Thoracic aorta (tissue), 2 donors: ENCODE results near the gene USO1. TPM values are rescaled to one million over a fixed set of nuclear protein-coding genes. Genes with fewer than 3 reads are reported as not detected.
A peak's percentile ranks its signal among the peaks of the same experiment; 100 is the strongest.
"Not testable (repeated sequence)": the region's sequence is repeated elsewhere in the genome, so short reads cannot be mapped to it uniquely, and the experiment has no call there.

Experiments used
- ATAC-seq: fragments of 150-250 bp; one replicate; pipeline ENCODE4 v1.8.0; 2017; ENCODE audit warnings: low read depth; ENCODE audit not compliant: insufficient number of reproducible peaks, low FRiP score
- DNase-seq: peaks from one replicate; pipeline ENCODE4 v3.0.0-alpha.2; 2020; ENCODE audit warnings: low spot score
- H3K27ac ChIP-seq, 2 donors: fragments of 200-600 bp; sonication (generic); 1 replicate in 1 of 2; 2 replicates in 1 of 2; pipeline ENCODE4 v1.5.1; 2016; ENCODE audit warnings: mild to moderate bottlenecking in 2 of 2, moderate library complexity in 2 of 2
- H3K27me3 ChIP-seq: fragments of 200-600 bp; sonication (generic); replicated peaks from 2 replicates; pipeline ENCODE4 v1.6.0; 2016; ENCODE audit warnings: mild to moderate bottlenecking; ENCODE audit not compliant: insufficient read depth
- H3K36me3 ChIP-seq: fragments of 200-600 bp; sonication (generic); one replicate; pipeline ENCODE4 v1.5.1; 2016
- H3K4me1 ChIP-seq, 2 donors: fragments of 200-600 bp; sonication (generic); 1 replicate in 1 of 2; 2 replicates in 1 of 2; pipeline versions ENCODE4 v1.5.1 to v1.6.0; 2016; ENCODE audit warnings: low read depth in 2 of 2, mild to moderate bottlenecking in 1 of 2; ENCODE audit not compliant: control insufficient read depth in 1 of 2
- H3K4me3 ChIP-seq: fragments of 200-600 bp; sonication (generic); 2 replicates; pipeline ENCODE4 v1.5.1; 2016; ENCODE audit warnings: mild to moderate bottlenecking
- H3K9me3 ChIP-seq: fragments of 200-600 bp; sonication (generic); 2 replicates; pipeline ENCODE4 v1.5.1; 2016
- total RNA-seq, 2 donors: library from RNA; depleted of rRNA; stranded (reverse); fragments of >200 nt; gene quantifications; one replicate each; pipeline versions ENCODE4 v1.1.0 to v1.2.3, GENCODE V29; 2016
- TF ChIP-seq, protein P1 (sequence below): fragments of 200-600 bp; sonication (generic); IDR thresholded peaks from one replicate; pipeline ENCODE4 v1.5.1; 2019; ENCODE audit warnings: antibody characterized with exemption

The USO1 gene
- total RNA-seq, 2 donors from 2014 or later: 68.0 to 85.9 TPM

DNA sequence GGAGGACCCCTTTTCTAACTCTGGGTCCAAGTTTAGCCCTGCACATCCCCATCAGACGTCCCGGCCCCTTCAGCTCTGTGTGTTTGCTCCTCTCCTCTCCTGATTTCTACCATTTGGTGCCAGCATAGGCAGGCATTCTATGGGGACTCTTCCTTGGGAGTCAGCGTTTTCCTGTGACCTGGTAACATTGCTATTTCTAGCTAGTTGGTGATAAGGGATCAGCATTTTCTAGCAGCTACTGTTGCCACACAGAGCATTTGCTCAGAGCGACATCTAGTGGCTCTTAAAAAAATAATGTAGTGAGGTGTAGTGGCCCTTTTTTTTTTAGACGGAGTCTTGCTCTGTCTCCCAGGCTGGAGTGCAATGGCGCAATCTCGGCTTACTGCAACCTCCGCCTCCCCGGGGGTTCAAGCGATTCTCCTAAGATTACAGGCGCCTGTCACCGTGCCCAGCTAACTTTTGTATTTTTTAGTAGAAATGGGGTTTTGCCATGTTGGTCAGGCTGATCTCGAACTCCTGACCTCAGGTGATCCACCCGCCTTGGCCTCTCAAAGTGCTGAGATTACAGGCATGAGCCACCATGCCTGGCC is 123.9 kb downstream of the USO1 start:
- TF ChIP-seq, protein P1, sequence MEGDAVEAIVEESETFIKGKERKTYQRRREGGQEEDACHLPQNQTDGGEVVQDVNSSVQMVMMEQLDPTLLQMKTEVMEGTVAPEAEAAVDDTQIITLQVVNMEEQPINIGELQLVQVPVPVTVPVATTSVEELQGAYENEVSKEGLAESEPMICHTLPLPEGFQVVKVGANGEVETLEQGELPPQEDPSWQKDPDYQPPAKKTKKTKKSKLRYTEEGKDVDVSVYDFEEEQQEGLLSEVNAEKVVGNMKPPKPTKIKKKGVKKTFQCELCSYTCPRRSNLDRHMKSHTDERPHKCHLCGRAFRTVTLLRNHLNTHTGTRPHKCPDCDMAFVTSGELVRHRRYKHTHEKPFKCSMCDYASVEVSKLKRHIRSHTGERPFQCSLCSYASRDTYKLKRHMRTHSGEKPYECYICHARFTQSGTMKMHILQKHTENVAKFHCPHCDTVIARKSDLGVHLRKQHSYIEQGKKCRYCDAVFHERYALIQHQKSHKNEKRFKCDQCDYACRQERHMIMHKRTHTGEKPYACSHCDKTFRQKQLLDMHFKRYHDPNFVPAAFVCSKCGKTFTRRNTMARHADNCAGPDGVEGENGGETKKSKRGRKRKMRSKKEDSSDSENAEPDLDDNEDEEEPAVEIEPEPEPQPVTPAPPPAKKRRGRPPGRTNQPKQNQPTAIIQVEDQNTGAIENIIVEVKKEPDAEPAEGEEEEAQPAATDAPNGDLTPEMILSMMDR: peak; percentile 64
- H3K36me3 ChIP-seq, H3K9me3 ChIP-seq, H3K27ac ChIP-seq, H3K27me3 ChIP-seq, DNase-seq: not testable (repeated sequence)
- Histone ChIP-seq H3K4me1 (peaks cover 15 to 17% of the 10 kb centered on the region in 2 donors), H3K4me3 (peak overlapping the region; percentile 36)
- ATAC-seq: peak; percentile 89

- TF ChIP-seq, protein P1: no peak
- H3K27me3 ChIP-seq: no peaks in the 10 kb centered on the region
- ATAC-seq (no peak), DNase-seq (no peak)
- no peak overlapping the region for H3K4me3 ChIP-seq
- H3K4me1 ChIP-seq: peaks cover 11 to 14% of the 10 kb centered on the region in 2 donors
- no peaks in the 10 kb centered on the region for H3K9me3 ChIP-seq
- no peak overlapping the region for H3K27ac ChIP-seq
- no peaks in the 10 kb centered on the region for H3K36me3 ChIP-seq
Measured at GRCh38 chr4:75848891-75849290, 124.5 kb downstream of the USO1 start.

- H3K9me3 ChIP-seq: no peaks in the 10 kb centered on the region
- TF ChIP-seq, protein P1: no peak
- ATAC-seq: no peak
- H3K4me3 ChIP-seq: no peak overlapping the region
- no peak overlapping the region for H3K27ac ChIP-seq
- peaks cover 7 to 10% of the 10 kb centered on the region in 2 donors for H3K4me1 ChIP-seq
- no peaks in the 10 kb centered on the region for H3K36me3 ChIP-seq
- H3K27me3 ChIP-seq: no peaks in the 10 kb centered on the region
- no peak for DNase-seq
Measured at GRCh38 chr4:75849461-75849860, 125.1 kb downstream of the USO1 start.

DNA sequence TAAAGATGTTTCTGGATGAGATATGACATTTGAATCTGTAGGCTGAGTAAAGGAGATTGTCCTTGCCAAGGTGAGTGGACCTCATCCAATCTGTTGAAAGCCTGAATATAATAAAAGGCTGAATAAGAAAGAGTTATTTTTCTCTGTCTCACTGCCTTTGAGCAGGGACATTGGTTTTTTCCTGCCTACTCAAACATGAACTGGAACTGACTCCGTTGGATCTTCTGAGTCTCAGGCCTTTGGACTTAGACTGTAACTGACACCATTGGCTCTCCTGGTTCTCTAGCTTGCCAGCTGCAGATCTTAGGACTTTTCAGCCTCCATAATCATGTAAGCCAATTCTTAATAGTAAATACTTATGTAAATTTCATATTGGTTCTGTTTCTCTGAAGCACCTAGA is 134.3 kb downstream of the USO1 start:
- H3K27ac ChIP-seq: no peak overlapping the region
- H3K9me3 ChIP-seq: no peaks in the 10 kb centered on the region
- no peaks in the 10 kb centered on the region for H3K4me1 ChIP-seq
- TF ChIP-seq, protein P1: no peak
- H3K27me3 ChIP-seq: no peaks in the 10 kb centered on the region
- DNase-seq: no peak
- ATAC-seq: no peak
- H3K36me3 ChIP-seq: no peaks in the 10 kb centered on the region
- no peak overlapping the region for H3K4me3 ChIP-seq

GRCh38 chr4:75860606-75861005 is 136.2 kb downstream of the USO1 start:
- Histone ChIP-seq H3K9me3 (no peaks in the 10 kb centered on the region), H3K36me3 (no peaks in the 10 kb centered on the region), H3K4me1 (no peaks in the 10 kb centered on the region), H3K27ac (no peak overlapping the region), H3K4me3 (no peak overlapping the region), H3K27me3 (no peaks in the 10 kb centered on the region)
- no peak for DNase-seq
- TF ChIP-seq, protein P1: no peak
- ATAC-seq: no peak

Other genes starting within 250 kb of the USO1 start
- 10 to 100 TPM; 17.6 to 25.0 TPM for gene RCHY1, start 210.2 kb upstream of the USO1 start, total RNA-seq
- gene THAP6, start 210.1 kb upstream of the USO1 start, total RNA-seq: 10 to 100 TPM; 13.4 to 37.0 TPM
- not detected for gene ODAPH, start 168.5 kb upstream of the USO1 start, total RNA-seq
- 1 to 10 TPM; 3.1 to 4.7 TPM for gene CDKL2, start 94.0 kb upstream of the USO1 start, total RNA-seq
- gene G3BP2, start 51.2 kb upstream of the USO1 start, total RNA-seq: 100 to 1,000 TPM in 1 of 2 donors, 10 to 100 TPM in 1; 71.9 to 126 TPM
- under 1 TPM in 1 of 2 donors, not detected in 1; 0.21 TPM for gene PPEF2, start 177.9 kb downstream of the USO1 start, total RNA-seq
- gene NAAA, start 216.4 kb downstream of the USO1 start, total RNA-seq: 100 to 1,000 TPM; 142 to 152 TPM